ENCODE data around the gene SCAMP1.
"Not testable (repeated sequence)": the region's sequence is repeated elsewhere in the genome, so short reads cannot be mapped to it uniquely, and the experiment has no call there.

Gene SCAMP1

GRCh38 chr5:78345485-78345884 is 14.9 kb upstream of the SCAMP1 start:
- TF ChIP-seq, protein P1, sequence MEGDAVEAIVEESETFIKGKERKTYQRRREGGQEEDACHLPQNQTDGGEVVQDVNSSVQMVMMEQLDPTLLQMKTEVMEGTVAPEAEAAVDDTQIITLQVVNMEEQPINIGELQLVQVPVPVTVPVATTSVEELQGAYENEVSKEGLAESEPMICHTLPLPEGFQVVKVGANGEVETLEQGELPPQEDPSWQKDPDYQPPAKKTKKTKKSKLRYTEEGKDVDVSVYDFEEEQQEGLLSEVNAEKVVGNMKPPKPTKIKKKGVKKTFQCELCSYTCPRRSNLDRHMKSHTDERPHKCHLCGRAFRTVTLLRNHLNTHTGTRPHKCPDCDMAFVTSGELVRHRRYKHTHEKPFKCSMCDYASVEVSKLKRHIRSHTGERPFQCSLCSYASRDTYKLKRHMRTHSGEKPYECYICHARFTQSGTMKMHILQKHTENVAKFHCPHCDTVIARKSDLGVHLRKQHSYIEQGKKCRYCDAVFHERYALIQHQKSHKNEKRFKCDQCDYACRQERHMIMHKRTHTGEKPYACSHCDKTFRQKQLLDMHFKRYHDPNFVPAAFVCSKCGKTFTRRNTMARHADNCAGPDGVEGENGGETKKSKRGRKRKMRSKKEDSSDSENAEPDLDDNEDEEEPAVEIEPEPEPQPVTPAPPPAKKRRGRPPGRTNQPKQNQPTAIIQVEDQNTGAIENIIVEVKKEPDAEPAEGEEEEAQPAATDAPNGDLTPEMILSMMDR (IDR thresholded peaks at IDR 0.05; ENCODE audit: low read depth, low read length): no peak
- DNase-seq (ENCODE audit: extremely low read depth, low read depth): no peak

DNA sequence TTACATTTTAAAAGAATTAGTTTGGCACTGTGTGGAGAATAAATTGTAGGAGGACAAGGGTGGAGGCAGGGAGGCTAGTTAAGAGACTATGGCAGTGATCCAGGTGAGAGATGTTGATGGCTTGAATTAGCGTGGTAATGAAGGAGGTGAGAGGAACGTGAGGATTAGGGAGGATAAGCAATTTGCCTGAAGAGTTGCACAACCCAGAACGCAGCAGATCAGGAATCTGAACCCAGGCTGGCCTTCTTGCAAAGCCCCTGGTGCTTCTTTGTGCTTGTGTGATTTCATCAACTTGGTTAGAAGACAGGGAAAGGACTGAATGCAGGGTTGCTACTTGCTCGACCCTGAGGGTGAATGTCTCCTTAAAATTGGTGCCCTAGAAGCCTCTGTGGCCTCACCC is 6.9 kb upstream of the SCAMP1 start:
- TF ChIP-seq, protein P1 (IDR thresholded peaks at IDR 0.05; ENCODE audit: low read depth, low read length): no peak
- DNase-seq (ENCODE audit: extremely low read depth, low read depth): no peak

DNA sequence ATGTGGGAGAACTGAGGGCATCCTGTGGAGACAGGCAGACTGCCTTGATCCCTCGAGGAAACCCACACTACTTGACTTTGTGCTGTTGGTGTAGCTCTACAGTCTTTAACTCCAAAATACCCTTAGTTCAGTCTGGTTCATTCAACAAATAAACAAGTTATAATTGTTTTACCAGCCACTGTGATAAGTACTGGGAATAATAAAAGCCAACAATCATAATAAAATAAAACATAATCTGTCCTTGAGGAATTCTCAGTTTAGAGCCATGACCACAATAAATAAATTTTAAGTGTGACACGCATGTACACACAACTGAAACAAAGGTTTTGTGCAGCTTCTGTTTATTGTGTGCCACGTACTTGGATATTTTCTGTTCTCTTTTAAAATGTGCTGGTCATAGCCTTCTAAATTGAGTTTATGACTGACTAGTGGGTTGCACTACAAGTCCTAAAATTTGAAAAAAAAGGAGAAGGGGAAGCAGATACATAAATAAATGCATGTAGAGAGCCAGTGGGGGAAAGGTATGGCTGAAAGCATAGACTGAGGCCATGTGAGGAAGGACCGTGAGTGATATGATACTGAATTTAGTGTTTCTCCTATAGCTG is 6.2 kb upstream of the SCAMP1 start:
- no peak for DNase-seq (ENCODE audit: extremely low read depth, low read depth)

DNA sequence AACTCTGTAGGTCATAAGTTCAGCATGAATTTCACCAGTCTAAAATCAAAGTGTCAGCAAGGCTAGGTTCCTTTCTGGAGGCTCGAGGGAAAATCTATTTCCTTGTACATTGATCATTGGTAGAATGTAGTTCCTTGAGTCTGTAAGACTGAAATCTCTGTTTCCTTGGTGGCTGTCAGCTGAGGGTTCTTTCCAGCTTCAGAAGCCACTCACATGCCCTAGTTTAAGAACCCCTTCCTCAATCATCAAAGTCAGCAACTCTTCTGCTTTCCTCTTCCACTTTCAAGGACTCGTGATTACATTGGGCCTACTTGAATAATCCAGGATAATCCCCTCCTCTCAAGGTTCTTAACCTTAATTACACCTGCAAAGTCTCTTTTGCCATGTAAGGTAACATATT is 4.9 kb upstream of the SCAMP1 start:
- TF ChIP-seq, protein P1 (IDR thresholded peaks at IDR 0.05; ENCODE audit: low read depth, low read length): no peak
- no peak for DNase-seq (ENCODE audit: extremely low read depth, low read depth)

More for the DNA sequence above, 6.2 kb upstream of the SCAMP1 start:
- TF ChIP-seq, protein P1 (IDR thresholded peaks at IDR 0.05; ENCODE audit: low read depth, low read length): no peak

GRCh38 chr5:78359455-78359830 is 974 bp upstream of the SCAMP1 start:
- not testable (repeated sequence) for DNase-seq (ENCODE audit: extremely low read depth, low read depth)

- TF ChIP-seq, protein P1 (IDR thresholded peaks at IDR 0.05; ENCODE audit: low read depth, low read length): no peak
- DNase-seq (ENCODE audit: extremely low read depth, low read depth): no peak
These were observed 182 bp downstream of the SCAMP1 start for GRCh38 chr5:78360674-78360923.

- DNase-seq (ENCODE audit: extremely low read depth, low read depth): peak; percentile 5
- TF ChIP-seq, protein P1 (IDR thresholded peaks at IDR 0.05; ENCODE audit: low read depth, low read length): peak; percentile 25
These were observed 660 bp downstream of the SCAMP1 start for GRCh38 chr5:78360924-78361630.

GRCh38 chr5:78361631-78361993 is 1.2 kb downstream of the SCAMP1 start:
- TF ChIP-seq, protein P1 (IDR thresholded peaks at IDR 0.05; ENCODE audit: low read depth, low read length): no peak
- DNase-seq (ENCODE audit: extremely low read depth, low read depth): no peak

Measured in AG09319 (cell line).